ENCODE measurements around the gene HS3ST5.

- TF ChIP-seq, protein P1, sequence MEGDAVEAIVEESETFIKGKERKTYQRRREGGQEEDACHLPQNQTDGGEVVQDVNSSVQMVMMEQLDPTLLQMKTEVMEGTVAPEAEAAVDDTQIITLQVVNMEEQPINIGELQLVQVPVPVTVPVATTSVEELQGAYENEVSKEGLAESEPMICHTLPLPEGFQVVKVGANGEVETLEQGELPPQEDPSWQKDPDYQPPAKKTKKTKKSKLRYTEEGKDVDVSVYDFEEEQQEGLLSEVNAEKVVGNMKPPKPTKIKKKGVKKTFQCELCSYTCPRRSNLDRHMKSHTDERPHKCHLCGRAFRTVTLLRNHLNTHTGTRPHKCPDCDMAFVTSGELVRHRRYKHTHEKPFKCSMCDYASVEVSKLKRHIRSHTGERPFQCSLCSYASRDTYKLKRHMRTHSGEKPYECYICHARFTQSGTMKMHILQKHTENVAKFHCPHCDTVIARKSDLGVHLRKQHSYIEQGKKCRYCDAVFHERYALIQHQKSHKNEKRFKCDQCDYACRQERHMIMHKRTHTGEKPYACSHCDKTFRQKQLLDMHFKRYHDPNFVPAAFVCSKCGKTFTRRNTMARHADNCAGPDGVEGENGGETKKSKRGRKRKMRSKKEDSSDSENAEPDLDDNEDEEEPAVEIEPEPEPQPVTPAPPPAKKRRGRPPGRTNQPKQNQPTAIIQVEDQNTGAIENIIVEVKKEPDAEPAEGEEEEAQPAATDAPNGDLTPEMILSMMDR (IDR thresholded peaks at IDR 0.05): no peak
- TF ChIP-seq POLR2A (IDR thresholded peaks at IDR 0.05): no peak
Measured at GRCh38 chr6:114142258-114142657, 200.6 kb downstream of the HS3ST5 start.

Data from thyroid gland (tissue), 4 donors.